ENCODE measurements around the gene HTT. TPM values are rescaled to one million over a fixed set of nuclear protein-coding genes. Genes with fewer than 3 reads are reported as not detected.

HTT gene
- total and polyA plus RNA-seq, 2 of the 13 experiments (the other 11 are each of a cell fraction or from before 2014, with no cell fraction given), result 17.5 to 19.5 TPM

GRCh38 chr4:3286335-3287175 lies 212.1 kb downstream of the HTT start (continued):
- TF ChIP-seq ZNF784 (CRISPR knock-in tag; IDR thresholded peaks at IDR 0.05; ENCODE audit: borderline replicate concordance), result no peak
- no peak for TF ChIP-seq ZBTB40 (IDR thresholded peaks at IDR 0.05)
- TF ChIP-seq ZBTB40 (CRISPR knock-in tag; IDR thresholded peaks at IDR 0.05), result peak; percentile 14; the same call in 1 of the 2 replicates
- no peak for TF ChIP-seq ZNF124 (CRISPR knock-in tag; IDR thresholded peaks at IDR 0.05)
- TF ChIP-seq ISL2 (CRISPR knock-in tag; IDR thresholded peaks at IDR 0.05), result no peak
- no peak for TF ChIP-seq ZNF547 (CRISPR knock-in tag; IDR thresholded peaks at IDR 0.05)
- no peak for TF ChIP-seq TRIM22 (IDR thresholded peaks at IDR 0.05)
- no peak for TF ChIP-seq MEIS1 (CRISPR knock-in tag; IDR thresholded peaks at IDR 0.05; ENCODE audit: borderline replicate concordance)
- TF ChIP-seq TGIF2 (CRISPR knock-in tag; IDR thresholded peaks at IDR 0.05), result no peak; the same call in 1 of the 2 replicates
- TF ChIP-seq ZNF230 (CRISPR knock-in tag; IDR thresholded peaks at IDR 0.05), result no peak
- no peak for TF ChIP-seq TP53 (CRISPR knock-in tag; conservative IDR thresholded peaks at IDR 0.05)
- TF ChIP-seq ZFP1 (CRISPR knock-in tag; IDR thresholded peaks at IDR 0.05), result no peak
- TF ChIP-seq BCL6 (CRISPR knock-in tag; IDR thresholded peaks at IDR 0.05), result no peak
- TF ChIP-seq ELF4 (CRISPR knock-in tag; IDR thresholded peaks at IDR 0.05; ENCODE audit: borderline replicate concordance), result no peak
- no peak for TF ChIP-seq FOXC1 (CRISPR knock-in tag; IDR thresholded peaks at IDR 0.05; ENCODE audit: borderline replicate concordance)
- no peak for TF ChIP-seq ELF3 (CRISPR knock-in tag; IDR thresholded peaks at IDR 0.05)
- no peak for TF ChIP-seq CSRNP2 (CRISPR knock-in tag; conservative IDR thresholded peaks at IDR 0.05; ENCODE audit: low read depth)
- no peak for TF ChIP-seq NFE2L1 (CRISPR knock-in tag; IDR thresholded peaks at IDR 0.05; ENCODE audit: borderline replicate concordance)

All from HepG2 (cell line).